ENCODE results near the gene SLC44A5.

The SLC44A5 gene

DNA sequence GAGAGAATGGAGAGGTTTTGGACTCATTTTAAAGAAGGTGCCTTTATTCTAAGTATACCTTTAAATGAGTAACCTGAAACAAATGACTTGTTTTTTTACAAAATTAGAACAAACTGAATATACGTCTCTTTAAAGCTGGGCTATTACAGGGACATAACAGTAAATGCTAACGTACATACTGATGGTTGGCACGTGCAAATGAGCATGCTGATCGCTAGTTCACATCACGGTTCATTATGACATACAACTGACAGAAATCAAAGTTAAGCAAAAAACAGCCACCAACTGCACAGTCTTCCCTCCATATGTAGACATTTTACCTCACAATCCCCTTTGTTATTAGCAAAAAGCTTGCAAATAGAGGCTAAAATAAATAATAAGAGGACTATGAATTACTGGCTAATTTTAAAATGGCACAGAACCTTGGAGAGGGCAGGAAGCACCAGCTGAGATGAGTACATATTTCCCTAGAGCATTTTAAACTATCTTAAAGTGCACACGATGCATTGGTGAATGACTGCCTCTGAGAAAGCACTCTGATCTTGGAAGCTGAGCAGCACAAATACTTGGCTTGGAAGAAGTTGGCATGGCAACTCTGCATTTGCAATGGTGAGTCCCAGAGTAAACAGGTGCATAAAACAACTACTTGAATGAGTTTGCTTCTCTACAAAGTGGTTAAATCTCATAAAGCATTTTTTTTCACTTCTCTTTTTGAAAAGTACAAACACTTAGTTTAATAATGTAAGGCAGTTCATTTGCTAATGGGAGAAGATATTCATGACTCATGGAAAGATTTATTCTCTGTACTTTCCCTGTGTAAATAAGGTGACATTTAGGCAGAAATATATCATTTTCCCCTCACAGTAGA is 272.1 kb downstream of the SLC44A5 start:
- H3K4me3 ChIP-seq (ENCODE audit: low read depth, low read length): no peak overlapping the region
- TF ChIP-seq, protein P1, sequence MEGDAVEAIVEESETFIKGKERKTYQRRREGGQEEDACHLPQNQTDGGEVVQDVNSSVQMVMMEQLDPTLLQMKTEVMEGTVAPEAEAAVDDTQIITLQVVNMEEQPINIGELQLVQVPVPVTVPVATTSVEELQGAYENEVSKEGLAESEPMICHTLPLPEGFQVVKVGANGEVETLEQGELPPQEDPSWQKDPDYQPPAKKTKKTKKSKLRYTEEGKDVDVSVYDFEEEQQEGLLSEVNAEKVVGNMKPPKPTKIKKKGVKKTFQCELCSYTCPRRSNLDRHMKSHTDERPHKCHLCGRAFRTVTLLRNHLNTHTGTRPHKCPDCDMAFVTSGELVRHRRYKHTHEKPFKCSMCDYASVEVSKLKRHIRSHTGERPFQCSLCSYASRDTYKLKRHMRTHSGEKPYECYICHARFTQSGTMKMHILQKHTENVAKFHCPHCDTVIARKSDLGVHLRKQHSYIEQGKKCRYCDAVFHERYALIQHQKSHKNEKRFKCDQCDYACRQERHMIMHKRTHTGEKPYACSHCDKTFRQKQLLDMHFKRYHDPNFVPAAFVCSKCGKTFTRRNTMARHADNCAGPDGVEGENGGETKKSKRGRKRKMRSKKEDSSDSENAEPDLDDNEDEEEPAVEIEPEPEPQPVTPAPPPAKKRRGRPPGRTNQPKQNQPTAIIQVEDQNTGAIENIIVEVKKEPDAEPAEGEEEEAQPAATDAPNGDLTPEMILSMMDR (IDR thresholded peaks at IDR 0.05; ENCODE audit: borderline replicate concordance, insufficient read depth, low read depth, low read length): no peak

DNA sequence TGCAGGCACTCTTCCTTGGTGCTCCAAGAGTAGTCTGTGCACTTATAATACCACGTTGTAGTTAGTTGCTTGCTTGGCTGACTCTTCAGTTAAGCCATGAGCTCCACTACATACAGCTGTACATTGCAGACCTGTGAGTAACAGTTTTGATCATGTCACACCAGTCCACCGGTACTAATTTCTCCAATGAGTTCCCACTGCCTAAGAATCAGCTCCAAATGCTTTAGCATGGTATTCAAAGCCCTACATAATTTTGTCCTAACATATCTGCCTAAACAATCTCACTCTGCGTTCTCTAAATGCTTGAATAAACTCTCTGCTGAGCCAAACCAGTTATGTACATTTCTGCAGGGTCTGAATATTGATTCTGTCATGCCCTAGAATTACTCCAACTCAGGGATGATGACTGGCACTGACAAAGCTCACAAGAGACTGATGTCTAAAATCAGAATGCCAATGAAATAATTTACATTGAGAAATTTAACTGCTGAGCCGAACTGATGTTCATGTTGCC is 276.0 kb downstream of the SLC44A5 start:
- TF ChIP-seq, protein P1 (IDR thresholded peaks at IDR 0.05; ENCODE audit: borderline replicate concordance, insufficient read depth, low read depth, low read length): no peak
- H3K4me3 ChIP-seq (ENCODE audit: low read depth, low read length): no peak overlapping the region

- TF ChIP-seq, protein P1 (IDR thresholded peaks at IDR 0.05; ENCODE audit: borderline replicate concordance, insufficient read depth, low read depth, low read length): no peak
- H3K4me3 ChIP-seq (ENCODE audit: low read depth, low read length): no peak overlapping the region
Measured at GRCh38 chr1:75330624-75331023, 280.3 kb downstream of the SLC44A5 start.

- TF ChIP-seq, protein P1 (IDR thresholded peaks at IDR 0.05; ENCODE audit: borderline replicate concordance, insufficient read depth, low read depth, low read length): no peak
- no peak overlapping the region for H3K4me3 ChIP-seq (ENCODE audit: low read depth, low read length)
Measured at GRCh38 chr1:75328691-75329090, 282.2 kb downstream of the SLC44A5 start.

DNA sequence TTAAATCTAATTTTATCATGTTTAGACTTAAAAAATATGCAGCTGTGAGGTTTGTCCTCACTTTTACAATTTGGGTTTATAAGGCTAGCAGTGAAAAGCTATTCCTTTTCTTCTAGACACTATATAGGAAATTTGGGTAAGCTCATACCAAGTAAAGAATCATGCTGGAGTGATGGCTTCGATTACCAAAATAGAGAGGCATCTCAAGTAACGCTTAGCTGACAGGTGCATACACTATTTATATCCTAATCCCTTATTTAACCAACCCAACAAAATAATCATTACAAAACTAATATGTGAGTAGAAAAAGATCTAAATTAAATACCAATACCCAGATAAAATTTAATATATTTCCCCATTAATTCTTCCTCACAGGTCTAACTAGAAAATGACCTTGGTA is 283.5 kb downstream of the SLC44A5 start:
- no peak overlapping the region for H3K4me3 ChIP-seq (ENCODE audit: low read depth, low read length)
- TF ChIP-seq, protein P1 (IDR thresholded peaks at IDR 0.05; ENCODE audit: borderline replicate concordance, insufficient read depth, low read depth, low read length): no peak

DNA sequence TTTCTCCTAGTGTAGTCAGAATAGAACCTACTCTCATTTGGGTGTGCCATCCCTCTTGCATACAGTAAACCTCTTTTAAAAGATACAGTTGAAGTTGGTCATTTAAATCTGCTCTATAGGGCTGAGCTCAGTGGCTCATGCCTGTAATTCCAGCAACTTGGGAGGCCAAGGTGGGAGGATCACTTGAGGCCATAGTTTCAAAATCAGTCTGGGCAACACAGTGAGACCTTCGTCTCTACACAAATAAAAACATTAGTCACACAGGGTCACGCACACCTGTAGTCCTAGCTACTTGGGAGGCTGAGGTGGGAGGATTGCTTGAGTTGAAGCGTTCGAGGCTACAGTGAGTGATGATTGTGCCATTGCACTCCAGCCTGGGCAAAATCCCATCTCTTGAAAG is 292.9 kb downstream of the SLC44A5 start:
- no peak overlapping the region for H3K4me3 ChIP-seq (ENCODE audit: low read depth, low read length)
- TF ChIP-seq, protein P1 (IDR thresholded peaks at IDR 0.05; ENCODE audit: borderline replicate concordance, insufficient read depth, low read depth, low read length): no peak

DNA sequence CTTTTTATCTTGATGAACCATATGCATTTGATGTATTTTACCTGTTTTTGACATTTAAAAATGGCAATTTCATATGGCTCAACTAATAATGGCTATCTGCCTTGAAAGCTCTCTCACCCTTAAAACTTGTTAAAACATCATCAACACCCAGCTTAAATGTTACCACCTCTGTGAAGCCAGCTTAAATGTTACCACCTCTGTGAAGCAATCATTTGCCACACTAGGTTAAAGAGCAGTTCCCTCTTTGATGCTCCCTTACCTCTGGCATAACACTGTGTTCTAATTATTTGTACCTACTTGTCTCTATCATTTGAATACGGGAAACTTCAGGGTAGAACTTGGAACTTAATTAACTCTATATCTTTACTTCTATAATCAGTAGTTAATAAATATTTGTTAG is 294.7 kb downstream of the SLC44A5 start:
- no peak overlapping the region for H3K4me3 ChIP-seq (ENCODE audit: low read depth, low read length)
- TF ChIP-seq, protein P1 (IDR thresholded peaks at IDR 0.05; ENCODE audit: borderline replicate concordance, insufficient read depth, low read depth, low read length): no peak
